ENCODE results near the gene FKRP. TPM values are rescaled to one million over a fixed set of nuclear protein-coding genes. Genes with fewer than 3 reads are reported as not detected.

Gene FKRP
- total and polyA plus RNA-seq, 2 of the 13 experiments (the other 11 are each of a cell fraction or from before 2014, with no cell fraction given), result 7.3 to 9.8 TPM

DNA sequence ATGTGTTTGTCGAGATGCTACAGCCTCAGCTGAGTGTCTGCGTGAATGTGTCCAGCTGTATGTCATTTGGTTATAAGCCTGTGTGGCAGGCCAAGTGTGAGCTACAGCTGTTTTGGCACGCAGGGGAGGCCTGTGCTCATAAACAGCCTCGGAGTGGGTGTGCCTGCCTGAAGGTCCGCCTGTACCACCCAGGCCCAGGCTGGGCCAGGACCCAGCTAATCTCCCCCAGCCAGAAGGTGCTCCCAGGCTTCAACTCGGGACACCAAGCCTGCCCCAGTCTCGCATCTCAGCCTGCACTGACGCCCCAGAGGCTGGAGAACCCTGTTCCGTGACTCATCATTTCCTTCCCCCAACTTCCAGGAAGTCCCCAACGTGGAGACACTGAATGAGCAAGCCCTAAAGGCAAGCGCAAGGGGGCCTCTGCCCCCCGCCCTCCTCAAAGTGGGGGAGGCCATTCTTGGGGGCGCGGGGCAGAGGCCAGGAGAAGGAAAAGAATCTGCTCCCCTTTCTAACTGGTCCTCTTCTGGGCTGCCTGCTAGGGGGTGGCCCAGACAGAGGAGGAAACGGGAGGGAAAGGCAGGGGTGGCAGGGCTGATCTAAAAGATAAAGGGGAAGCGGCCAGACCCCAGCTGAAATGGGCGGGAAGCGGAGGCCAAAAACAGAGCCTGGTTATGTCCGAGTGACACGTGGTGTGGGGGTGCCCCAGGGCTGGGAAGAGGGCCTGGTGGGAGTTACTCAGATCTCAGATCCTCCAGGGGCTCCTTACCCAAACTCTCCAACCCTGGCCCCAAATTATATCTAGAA lies 40.6 kb downstream of the FKRP start (continued):
- TF ChIP-seq, protein P1, sequence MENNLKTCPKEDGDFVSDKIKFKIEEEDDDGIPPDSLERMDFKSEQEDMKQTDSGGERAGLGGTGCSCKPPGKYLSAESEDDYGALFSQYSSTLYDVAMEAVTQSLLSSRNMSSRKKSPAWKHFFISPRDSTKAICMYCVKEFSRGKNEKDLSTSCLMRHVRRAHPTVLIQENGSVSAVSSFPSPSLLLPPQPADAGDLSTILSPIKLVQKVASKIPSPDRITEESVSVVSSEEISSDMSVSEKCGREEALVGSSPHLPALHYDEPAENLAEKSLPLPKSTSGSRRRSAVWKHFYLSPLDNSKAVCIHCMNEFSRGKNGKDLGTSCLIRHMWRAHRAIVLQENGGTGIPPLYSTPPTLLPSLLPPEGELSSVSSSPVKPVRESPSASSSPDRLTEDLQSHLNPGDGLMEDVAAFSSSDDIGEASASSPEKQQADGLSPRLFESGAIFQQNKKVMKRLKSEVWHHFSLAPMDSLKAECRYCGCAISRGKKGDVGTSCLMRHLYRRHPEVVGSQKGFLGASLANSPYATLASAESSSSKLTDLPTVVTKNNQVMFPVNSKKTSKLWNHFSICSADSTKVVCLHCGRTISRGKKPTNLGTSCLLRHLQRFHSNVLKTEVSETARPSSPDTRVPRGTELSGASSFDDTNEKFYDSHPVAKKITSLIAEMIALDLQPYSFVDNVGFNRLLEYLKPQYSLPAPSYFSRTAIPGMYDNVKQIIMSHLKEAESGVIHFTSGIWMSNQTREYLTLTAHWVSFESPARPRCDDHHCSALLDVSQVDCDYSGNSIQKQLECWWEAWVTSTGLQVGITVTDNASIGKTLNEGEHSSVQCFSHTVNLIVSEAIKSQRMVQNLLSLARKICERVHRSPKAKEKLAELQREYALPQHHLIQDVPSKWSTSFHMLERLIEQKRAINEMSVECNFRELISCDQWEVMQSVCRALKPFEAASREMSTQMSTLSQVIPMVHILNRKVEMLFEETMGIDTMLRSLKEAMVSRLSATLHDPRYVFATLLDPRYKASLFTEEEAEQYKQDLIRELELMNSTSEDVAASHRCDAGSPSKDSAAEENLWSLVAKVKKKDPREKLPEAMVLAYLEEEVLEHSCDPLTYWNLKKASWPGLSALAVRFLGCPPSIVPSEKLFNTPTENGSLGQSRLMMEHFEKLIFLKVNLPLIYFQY (CRISPR knock-in tag; IDR thresholded peaks at IDR 0.05; ENCODE audit: borderline replicate concordance), result 0 out of 2 replicates have a peak, but pooled peaks have one; percentile 13
- TF ChIP-seq ZNF790 (CRISPR knock-in tag; IDR thresholded peaks at IDR 0.05; ENCODE audit: borderline replicate concordance) (no peak), HDAC2 (CRISPR knock-in tag; IDR thresholded peaks at IDR 0.05) (0 out of 2 replicates have a peak, but pooled peaks have one; percentile 42), ZNF605 (CRISPR knock-in tag; IDR thresholded peaks at IDR 0.05) (0 out of 2 replicates have a peak, but pooled peaks have one; percentile 45), ZSCAN29 (CRISPR knock-in tag; conservative IDR thresholded peaks at IDR 0.05) (no peak), ZFX (CRISPR knock-in tag; IDR thresholded peaks at IDR 0.05; ENCODE audit: low read depth) (peak; percentile 44; the same call in 1 of the 2 replicates), NFE2L2 (IDR thresholded peaks at IDR 0.05; ENCODE audit: low read length) (peak; percentile 88), KDM4B (CRISPR knock-in tag; IDR thresholded peaks at IDR 0.05) (peak; percentile 13; the same call in 1 of the 2 replicates), BHLHE40 (IDR thresholded peaks at IDR 0.05; ENCODE audit: low read length) (no peak), MED1 (CRISPR knock-in tag; IDR thresholded peaks at IDR 0.05) (peak; percentile 23; the same call in 1 of the 2 replicates), NONO (IDR thresholded peaks at IDR 0.05) (no peak), NONO (CRISPR knock-in tag; conservative IDR thresholded peaks at IDR 0.05) (0 out of 2 replicates have a peak, but pooled peaks have one; percentile 22), ZNF619 (CRISPR knock-in tag; IDR thresholded peaks at IDR 0.05) (no peak), ZSCAN25 (CRISPR knock-in tag; IDR thresholded peaks at IDR 0.05) (0 out of 2 replicates have a peak, but pooled peaks have one; percentile 20), ZNF709 (CRISPR knock-in tag; IDR thresholded peaks at IDR 0.05) (no peak), ARID2 (CRISPR knock-in tag; IDR thresholded peaks at IDR 0.05; ENCODE audit: borderline replicate concordance) (no peak), ZNF546 (CRISPR knock-in tag; conservative IDR thresholded peaks at IDR 0.05) (no peak), ZNF674 (CRISPR knock-in tag; IDR thresholded peaks at IDR 0.05; ENCODE audit: low read depth) (no peak), SP2 (CRISPR knock-in tag; IDR thresholded peaks at IDR 0.05) (no peak), NFE2L1 (CRISPR knock-in tag; IDR thresholded peaks at IDR 0.05; ENCODE audit: borderline replicate concordance) (peak; percentile 72; the same call in 1 of the 2 replicates), ZNF660 (CRISPR knock-in tag; IDR thresholded peaks at IDR 0.05; ENCODE audit: borderline replicate concordance, low read depth) (no peak)
- TF ChIP-seq, protein P2, sequence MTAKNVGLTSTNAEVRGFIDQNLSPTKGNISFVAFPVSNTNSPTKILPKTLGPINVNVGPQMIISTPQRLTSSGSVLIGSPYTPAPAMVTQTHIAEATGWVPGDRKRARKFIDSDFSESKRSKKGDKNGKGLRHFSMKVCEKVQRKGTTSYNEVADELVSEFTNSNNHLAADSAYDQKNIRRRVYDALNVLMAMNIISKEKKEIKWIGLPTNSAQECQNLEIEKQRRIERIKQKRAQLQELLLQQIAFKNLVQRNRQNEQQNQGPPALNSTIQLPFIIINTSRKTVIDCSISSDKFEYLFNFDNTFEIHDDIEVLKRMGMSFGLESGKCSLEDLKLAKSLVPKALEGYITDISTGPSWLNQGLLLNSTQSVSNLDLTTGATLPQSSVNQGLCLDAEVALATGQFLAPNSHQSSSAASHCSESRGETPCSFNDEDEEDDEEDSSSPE (CRISPR knock-in tag; IDR thresholded peaks at IDR 0.05), result no peak
- TF ChIP-seq, protein P3, sequence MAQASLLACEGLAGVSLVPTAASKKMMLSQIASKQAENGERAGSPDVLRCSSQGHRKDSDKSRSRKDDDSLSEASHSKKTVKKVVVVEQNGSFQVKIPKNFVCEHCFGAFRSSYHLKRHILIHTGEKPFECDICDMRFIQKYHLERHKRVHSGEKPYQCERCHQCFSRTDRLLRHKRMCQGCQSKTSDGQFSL (CRISPR knock-in tag; IDR thresholded peaks at IDR 0.05), result 0 out of 2 replicates have a peak, but pooled peaks have one; percentile 52
